Measurements from ENCODE around the gene TOMM22. TPM values are rescaled to one million over a fixed set of nuclear protein-coding genes. Genes with fewer than 3 reads are reported as not detected.

Gene TOMM22
- total and polyA plus RNA-seq, 4 donors, result 25.6 to 57.7 (median 29.2) TPM

DNA sequence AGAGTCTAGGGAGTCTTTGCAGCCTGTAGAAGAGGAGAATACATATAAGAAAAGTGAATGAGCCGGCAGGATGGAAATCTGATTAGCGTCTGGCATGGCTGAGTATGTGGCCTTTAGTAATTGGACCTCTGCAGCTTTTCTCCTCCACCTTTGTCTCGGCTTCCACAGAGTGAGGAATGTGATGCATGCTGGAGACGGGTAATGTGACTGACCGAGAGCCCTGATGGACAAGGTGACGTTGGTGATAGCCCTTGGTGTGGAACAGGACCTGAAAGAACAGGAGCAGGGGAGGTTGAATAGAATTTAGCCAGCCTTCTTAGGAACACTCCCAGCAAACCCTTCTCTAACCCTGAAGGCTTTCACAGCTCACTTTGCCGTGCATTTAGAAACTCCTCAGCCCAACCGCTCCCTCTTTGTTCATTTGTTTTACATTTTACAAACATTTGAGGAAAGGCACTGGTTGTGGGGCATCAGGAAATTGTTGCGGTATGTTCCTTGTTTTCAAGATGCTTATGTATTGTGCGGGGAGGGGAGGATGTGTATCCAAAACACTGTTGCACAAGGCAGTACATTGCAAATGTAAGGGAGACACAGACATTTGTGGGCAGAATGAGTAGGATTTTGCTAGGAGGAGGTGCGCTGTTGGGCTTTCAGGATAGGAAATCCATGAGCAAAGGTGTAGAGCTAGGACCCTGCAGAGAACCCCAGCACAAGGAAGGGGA lies 30.9 kb downstream of the TOMM22 start:
- peaks cover 0 to 1% (median 0%) of the 10 kb centered on the region in 4 donors for H3K9me3 ChIP-seq (ENCODE audit: control insufficient read depth in 4 of 4, insufficient read depth in 3 of 4, low read length in 3 of 4)
- no peak for ATAC-seq (ENCODE audit: insufficient read depth, low FRiP score)
- TF ChIP-seq, protein P1, sequence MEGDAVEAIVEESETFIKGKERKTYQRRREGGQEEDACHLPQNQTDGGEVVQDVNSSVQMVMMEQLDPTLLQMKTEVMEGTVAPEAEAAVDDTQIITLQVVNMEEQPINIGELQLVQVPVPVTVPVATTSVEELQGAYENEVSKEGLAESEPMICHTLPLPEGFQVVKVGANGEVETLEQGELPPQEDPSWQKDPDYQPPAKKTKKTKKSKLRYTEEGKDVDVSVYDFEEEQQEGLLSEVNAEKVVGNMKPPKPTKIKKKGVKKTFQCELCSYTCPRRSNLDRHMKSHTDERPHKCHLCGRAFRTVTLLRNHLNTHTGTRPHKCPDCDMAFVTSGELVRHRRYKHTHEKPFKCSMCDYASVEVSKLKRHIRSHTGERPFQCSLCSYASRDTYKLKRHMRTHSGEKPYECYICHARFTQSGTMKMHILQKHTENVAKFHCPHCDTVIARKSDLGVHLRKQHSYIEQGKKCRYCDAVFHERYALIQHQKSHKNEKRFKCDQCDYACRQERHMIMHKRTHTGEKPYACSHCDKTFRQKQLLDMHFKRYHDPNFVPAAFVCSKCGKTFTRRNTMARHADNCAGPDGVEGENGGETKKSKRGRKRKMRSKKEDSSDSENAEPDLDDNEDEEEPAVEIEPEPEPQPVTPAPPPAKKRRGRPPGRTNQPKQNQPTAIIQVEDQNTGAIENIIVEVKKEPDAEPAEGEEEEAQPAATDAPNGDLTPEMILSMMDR (IDR thresholded peaks at IDR 0.05; ENCODE audit: control extremely low read depth, extremely low read depth), result no peak

DNA sequence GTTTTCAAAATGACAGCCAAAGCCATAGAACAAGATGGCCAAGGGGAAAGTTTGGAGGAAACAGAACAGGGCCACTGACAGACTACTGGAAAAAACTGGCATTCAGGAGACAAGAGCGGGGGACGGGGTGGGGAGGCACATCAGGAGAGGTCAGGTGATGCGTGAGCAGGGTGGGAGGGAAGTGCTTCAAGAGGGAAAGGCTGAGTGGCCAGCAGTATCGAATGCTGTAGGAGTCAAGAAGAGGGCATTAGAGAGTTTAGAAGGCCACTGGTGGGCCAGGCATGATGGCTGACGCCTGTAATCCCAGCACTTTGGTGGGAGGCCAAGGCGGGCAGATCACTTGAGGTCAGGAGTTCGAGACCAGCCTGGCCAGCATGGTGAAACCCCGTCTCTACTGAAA lies 32.2 kb downstream of the TOMM22 start:
- peaks cover 0 to 1% (median 0%) of the 10 kb centered on the region in 4 donors for H3K9me3 ChIP-seq (ENCODE audit: control insufficient read depth in 4 of 4, insufficient read depth in 3 of 4, low read length in 3 of 4)
- ATAC-seq (ENCODE audit: insufficient read depth, low FRiP score) (no peak), DNase-seq (no peak)
- TF ChIP-seq, protein P1 (IDR thresholded peaks at IDR 0.05; ENCODE audit: control extremely low read depth, extremely low read depth), result no peak
- no peaks in the 10 kb centered on the region for H3K27me3 ChIP-seq (ENCODE audit: control insufficient read depth in 3 of 3, insufficient read depth in 3 of 3, low read length in 2 of 3)
- no peak overlapping the region for H3K9ac ChIP-seq (ENCODE audit: insufficient read depth in 1 of 2, low read length in 2 of 2)
- H3K4me1 ChIP-seq (ENCODE audit: control insufficient read depth in 5 of 5, insufficient read depth in 5 of 5, low read length in 5 of 5), result peaks cover 0 to 19% (median 3%) of the 10 kb centered on the region in 5 donors
- H3K4me3 ChIP-seq, result no peak overlapping the region
- H3K36me3 ChIP-seq (ENCODE audit: control insufficient read depth in 4 of 4, insufficient read depth in 4 of 4, low read length in 4 of 4), result peaks cover 9 to 25% (median 17%) of the 10 kb centered on the region in 4 donors
- WGBS, 2 donors, result 86 to 92% methylated on average over 8 of the region's 8 CpGs
- no peak overlapping the region for H3K27ac ChIP-seq (ENCODE audit: low read depth in 1 of 2, low read length in 1 of 2)

More for the DNA sequence above, 30.9 kb downstream of the TOMM22 start:
- Histone ChIP-seq H3K27me3 (ENCODE audit: control insufficient read depth in 3 of 3, insufficient read depth in 3 of 3, low read length in 2 of 3) (no peaks in the 10 kb centered on the region), H3K9ac (ENCODE audit: insufficient read depth in 1 of 2, low read length in 2 of 2) (no peak overlapping the region), H3K36me3 (ENCODE audit: control insufficient read depth in 4 of 4, insufficient read depth in 4 of 4, low read length in 4 of 4) (peaks cover 9 to 19% (median 16%) of the 10 kb centered on the region in 4 donors), H3K4me3 (no peak overlapping the region), H3K4me1 (ENCODE audit: control insufficient read depth in 5 of 5, insufficient read depth in 5 of 5, low read length in 5 of 5) (peaks cover 0 to 22% (median 8%) of the 10 kb centered on the region in 5 donors), H3K27ac (ENCODE audit: low read depth in 1 of 2, low read length in 1 of 2) (no peak overlapping the region)
- no peak for DNase-seq
- WGBS, 2 donors, result 59 to 78% methylated on average over 11 of the region's 11 CpGs

DNA sequence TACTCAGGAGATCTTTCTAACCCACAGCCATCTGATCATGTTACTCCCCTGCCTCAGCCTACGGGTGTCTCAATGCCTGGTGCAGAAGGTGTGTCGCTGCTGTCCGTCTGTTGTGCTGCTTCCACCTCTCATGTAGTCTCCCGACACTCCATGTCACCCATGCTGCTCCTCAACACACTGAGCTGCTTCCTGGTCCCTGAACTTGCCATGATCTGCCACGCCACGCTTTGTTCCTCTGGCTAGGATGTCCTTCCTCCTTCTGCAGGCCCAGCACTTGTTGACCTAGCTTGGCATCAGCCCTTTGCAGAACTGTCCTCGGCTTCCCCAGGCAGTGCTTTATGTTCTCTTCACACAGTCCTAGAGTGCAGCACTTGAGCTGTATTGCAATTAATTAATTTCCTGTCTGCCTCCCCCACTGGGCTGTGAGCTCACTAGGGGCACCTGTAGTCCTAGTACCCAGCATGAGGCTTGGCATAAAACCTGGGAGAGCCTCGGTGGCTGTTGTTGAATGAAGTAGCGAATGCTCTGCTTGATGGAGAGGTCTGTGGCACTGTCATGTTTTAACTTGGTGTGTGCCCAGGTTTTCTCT lies 33.5 kb downstream of the TOMM22 start:
- H3K27me3 ChIP-seq (ENCODE audit: control insufficient read depth in 3 of 3, insufficient read depth in 3 of 3, low read length in 2 of 3), result no peaks in the 10 kb centered on the region
- peaks cover 0 to 19% (median 3%) of the 10 kb centered on the region in 5 donors for H3K4me1 ChIP-seq (ENCODE audit: control insufficient read depth in 5 of 5, insufficient read depth in 5 of 5, low read length in 5 of 5)
- no peak overlapping the region for H3K4me3 ChIP-seq
- no peak overlapping the region for H3K27ac ChIP-seq (ENCODE audit: low read depth in 1 of 2, low read length in 1 of 2)
- 69 to 75% methylated on average over 9 of the region's 9 CpGs for WGBS, 2 donors
- TF ChIP-seq, protein P1 (IDR thresholded peaks at IDR 0.05; ENCODE audit: control extremely low read depth, extremely low read depth), result no peak
- peaks cover 9 to 22% (median 17%) of the 10 kb centered on the region in 4 donors for H3K36me3 ChIP-seq (ENCODE audit: control insufficient read depth in 4 of 4, insufficient read depth in 4 of 4, low read length in 4 of 4)
- ATAC-seq (ENCODE audit: insufficient read depth, low FRiP score), result no peak
- H3K9me3 ChIP-seq (ENCODE audit: control insufficient read depth in 4 of 4, insufficient read depth in 3 of 4, low read length in 3 of 4), result peaks cover 0 to 1% (median 0%) of the 10 kb centered on the region in 4 donors
- H3K9ac ChIP-seq (ENCODE audit: insufficient read depth in 1 of 2, low read length in 2 of 2), result no peak overlapping the region
- DNase-seq, result no peak
